NB4 (cell line): Measurements from ENCODE around the gene CALCR.

ENCODE experiments used
- MAX ChIP-seq: IDR thresholded peaks from 2 replicates; pipeline ENCODE4 v1.6.1; 2011; ENCODE audit warnings: low read depth, low read length
- POLR2A ChIP-seq: IDR thresholded peaks from 2 replicates; pipeline ENCODE4 v1.6.1; 2011; ENCODE audit warnings: mild to moderate bottlenecking; ENCODE audit not compliant: insufficient read length; ENCODE audit errors: extremely low read depth
- TF ChIP-seq, protein P1 (sequence below): IDR thresholded peaks from one replicate; pipeline ENCODE4 v1.5.1; 2012; ENCODE audit warnings: low read depth, low read length

DNA sequence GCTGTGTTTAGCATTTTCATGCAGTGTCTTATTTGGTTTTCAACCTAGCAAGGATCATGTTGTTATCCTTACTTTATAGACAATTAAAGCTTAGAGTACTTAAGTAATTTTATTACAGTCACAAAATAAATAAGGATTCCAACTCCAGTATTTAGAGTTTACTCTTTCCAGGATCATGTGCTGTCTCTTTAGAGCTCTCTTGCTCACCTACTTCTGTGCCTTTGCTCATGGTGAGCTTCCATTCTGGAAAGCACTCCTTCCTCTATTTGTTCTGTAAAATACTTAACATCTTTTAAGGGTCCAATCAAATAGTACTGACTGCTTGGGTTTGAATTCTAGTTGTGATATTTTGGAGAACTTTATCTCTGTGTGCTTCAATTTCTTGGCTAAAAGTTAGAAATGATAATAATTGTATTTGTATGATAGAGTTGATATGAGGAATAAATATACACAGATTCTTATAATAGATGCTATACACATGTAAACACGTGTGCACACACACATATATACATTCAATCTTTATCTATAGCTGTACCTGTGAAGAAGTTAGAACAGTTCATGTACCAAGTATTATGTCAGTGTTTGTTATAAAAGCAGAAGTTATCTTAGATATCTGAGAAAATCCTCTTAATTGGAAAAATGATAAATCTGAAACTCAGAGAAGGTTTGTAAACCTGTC, 18.2 kb upstream of the CALCR start:
- TF ChIP-seq, protein P1, sequence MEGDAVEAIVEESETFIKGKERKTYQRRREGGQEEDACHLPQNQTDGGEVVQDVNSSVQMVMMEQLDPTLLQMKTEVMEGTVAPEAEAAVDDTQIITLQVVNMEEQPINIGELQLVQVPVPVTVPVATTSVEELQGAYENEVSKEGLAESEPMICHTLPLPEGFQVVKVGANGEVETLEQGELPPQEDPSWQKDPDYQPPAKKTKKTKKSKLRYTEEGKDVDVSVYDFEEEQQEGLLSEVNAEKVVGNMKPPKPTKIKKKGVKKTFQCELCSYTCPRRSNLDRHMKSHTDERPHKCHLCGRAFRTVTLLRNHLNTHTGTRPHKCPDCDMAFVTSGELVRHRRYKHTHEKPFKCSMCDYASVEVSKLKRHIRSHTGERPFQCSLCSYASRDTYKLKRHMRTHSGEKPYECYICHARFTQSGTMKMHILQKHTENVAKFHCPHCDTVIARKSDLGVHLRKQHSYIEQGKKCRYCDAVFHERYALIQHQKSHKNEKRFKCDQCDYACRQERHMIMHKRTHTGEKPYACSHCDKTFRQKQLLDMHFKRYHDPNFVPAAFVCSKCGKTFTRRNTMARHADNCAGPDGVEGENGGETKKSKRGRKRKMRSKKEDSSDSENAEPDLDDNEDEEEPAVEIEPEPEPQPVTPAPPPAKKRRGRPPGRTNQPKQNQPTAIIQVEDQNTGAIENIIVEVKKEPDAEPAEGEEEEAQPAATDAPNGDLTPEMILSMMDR = no peak
- TF ChIP-seq POLR2A (no peak), MAX (no peak)
